Activated CD4-positive, alpha-beta memory T cell treated with anti-CD3 and anti-CD28 coated beads, Interleukin-2, amount 10 ng/mL, durations not matched to agents 7 days and 5 days (primary cell): ENCODE results near the gene MEP1B. TPM values are rescaled to one million over a fixed set of nuclear protein-coding genes. Genes with fewer than 3 reads are reported as not detected.

Source experiments
- CTCF ChIA-PET: fragments of 350-600 bp; sonication (Branson Sonifier 250); formaldehyde crosslinking; loops from one replicate; lab custom pipeline; 2021; ENCODE audit warnings: antibody characterized with exemption, inconsistent platforms; lab: Charles Lee
- POLR2A ChIA-PET: fragments of 350-600 bp; sonication (Branson Sonifier 250); formaldehyde crosslinking; loops from one replicate; lab custom pipeline; 2021; ENCODE audit warnings: antibody characterized with exemption; lab: Charles Lee
- DNase-seq: peaks from one replicate; pipeline ENCODE4 v3.0.0-alpha.2; 2020
- H3K27ac Mint-ChIP-seq: one replicate; pipeline ENCODE4 v1.8.0; 2021; ENCODE audit warnings: mild to moderate bottlenecking, mixed read lengths
- H3K27me3 Mint-ChIP-seq: one replicate; pipeline ENCODE4 v1.8.0; 2021; ENCODE audit warnings: mixed read lengths
- H3K36me3 Mint-ChIP-seq: one replicate; pipeline ENCODE4 v1.8.0; 2021; ENCODE audit warnings: low read depth, mixed read lengths
- H3K4me1 Mint-ChIP-seq: one replicate; pipeline ENCODE4 v1.8.0; 2021; ENCODE audit warnings: mixed read lengths
- H3K4me3 Mint-ChIP-seq: one replicate; pipeline ENCODE4 v1.8.0; 2021; ENCODE audit warnings: mild to moderate bottlenecking, mixed read lengths
- H3K9me3 Mint-ChIP-seq: one replicate; pipeline ENCODE4 v1.8.0; 2021; ENCODE audit warnings: mixed read lengths
- total RNA-seq, 2 experiments: library from RNA; stranded (reverse); gene quantifications; one replicate each; pipeline ENCODE4 v1.2.3, GENCODE V29; 2021

The MEP1B gene
- total RNA-seq, 2 experiments from 2014 or later = 0.13 TPM; not detected in 1

GRCh38 chr18:32258148-32258547 lies 68.3 kb downstream of the MEP1B start:
- POLR2A ChIA-PET = no interaction called here

GRCh38 chr18:32258558-32259204 lies 68.8 kb downstream of the MEP1B start:
- no peaks in the 10 kb centered on the region for H3K36me3 Mint-ChIP-seq
- DNase-seq = no peak
- H3K27me3 Mint-ChIP-seq = peaks cover 25% of the 10 kb centered on the region
- POLR2A ChIA-PET = no interaction called here
- H3K4me1 Mint-ChIP-seq = no peaks in the 10 kb centered on the region
- CTCF ChIA-PET = interaction anchor here (3.6 kb wide), 1 partner anchor 14 kb away, joined by 17 read pairs; no protein-coding TSS in a partner anchor
- H3K9me3 Mint-ChIP-seq = no peaks in the 10 kb centered on the region
- H3K4me3 Mint-ChIP-seq = no peak overlapping the region
- H3K27ac Mint-ChIP-seq = no peak overlapping the region

More at GRCh38 chr18:32258148-32258547, 68.3 kb downstream of the MEP1B start:
- no peaks in the 10 kb centered on the region for H3K36me3 Mint-ChIP-seq
- H3K27ac Mint-ChIP-seq = no peak overlapping the region
- no peaks in the 10 kb centered on the region for H3K9me3 Mint-ChIP-seq
- DNase-seq = no peak
- H3K4me1 Mint-ChIP-seq = no peaks in the 10 kb centered on the region
- H3K4me3 Mint-ChIP-seq = no peak overlapping the region
- H3K27me3 Mint-ChIP-seq = peaks cover 23% of the 10 kb centered on the region
- CTCF ChIA-PET = no interaction called here

- Mint-ChIP-seq H3K9me3 (no peaks in the 10 kb centered on the region), H3K27me3 (peaks cover 23% of the 10 kb centered on the region), H3K36me3 (no peaks in the 10 kb centered on the region), H3K4me3 (no peak overlapping the region), H3K27ac (no peak overlapping the region), H3K4me1 (no peaks in the 10 kb centered on the region)
- no peak for DNase-seq
- POLR2A ChIA-PET = no interaction called here
- CTCF ChIA-PET = interaction anchor here (3.6 kb wide), 1 partner anchor 13 kb away, joined by 17 read pairs; no protein-coding TSS in a partner anchor
These were observed 69.7 kb downstream of the MEP1B start for GRCh38 chr18:32259553-32259952.

GRCh38 chr18:32261003-32261402 lies 71.2 kb downstream of the MEP1B start:
- ChIA-PET CTCF (interaction anchor here (3.6 kb wide), 1 partner anchor 12 kb away, joined by 17 read pairs; no protein-coding TSS in a partner anchor), POLR2A (no interaction called here)
- H3K27me3 Mint-ChIP-seq = peaks cover 28% of the 10 kb centered on the region
- H3K4me3 Mint-ChIP-seq = no peak overlapping the region
- no peaks in the 10 kb centered on the region for H3K4me1 Mint-ChIP-seq
- H3K27ac Mint-ChIP-seq = no peak overlapping the region
- H3K9me3 Mint-ChIP-seq = no peaks in the 10 kb centered on the region
- DNase-seq = no peak
- H3K36me3 Mint-ChIP-seq = no peaks in the 10 kb centered on the region

GRCh38 chr18:32262092-32262491 lies 72.3 kb downstream of the MEP1B start:
- Mint-ChIP-seq H3K4me1 (no peaks in the 10 kb centered on the region), H3K27me3 (peaks cover 25% of the 10 kb centered on the region), H3K4me3 (no peak overlapping the region), H3K36me3 (no peaks in the 10 kb centered on the region), H3K27ac (no peak overlapping the region), H3K9me3 (no peaks in the 10 kb centered on the region)
- ChIA-PET CTCF (interaction anchor here (3.6 kb wide), 1 partner anchor 11 kb away, joined by 17 read pairs; no protein-coding TSS in a partner anchor), POLR2A (no interaction called here)
- no peak for DNase-seq

- CTCF ChIA-PET = no interaction called here
- H3K4me3 Mint-ChIP-seq = no peak overlapping the region
- H3K36me3 Mint-ChIP-seq = no peaks in the 10 kb centered on the region
- no peak for DNase-seq
- H3K27ac Mint-ChIP-seq = no peak overlapping the region
- no peaks in the 10 kb centered on the region for H3K4me1 Mint-ChIP-seq
- POLR2A ChIA-PET = no interaction called here
- no peaks in the 10 kb centered on the region for H3K9me3 Mint-ChIP-seq
- H3K27me3 Mint-ChIP-seq = peaks cover 11% of the 10 kb centered on the region
These were observed 74.6 kb downstream of the MEP1B start for GRCh38 chr18:32264401-32264800.

- DNase-seq = no peak
- CTCF ChIA-PET = no interaction called here
These were observed 77.6 kb downstream of the MEP1B start for GRCh38 chr18:32267463-32267862.

More at GRCh38 chr18:32267463-32267862, 77.6 kb downstream of the MEP1B start:
- POLR2A ChIA-PET = no interaction called here
- Mint-ChIP-seq H3K27ac (no peak overlapping the region), H3K4me3 (no peak overlapping the region), H3K9me3 (no peaks in the 10 kb centered on the region), H3K27me3 (peaks cover 8% of the 10 kb centered on the region), H3K4me1 (no peaks in the 10 kb centered on the region), H3K36me3 (no peaks in the 10 kb centered on the region)

Other genes starting within 250 kb of the MEP1B start
- gene TRAPPC8, start 246.9 kb upstream of the MEP1B start, total RNA-seq = 10 to 100 TPM; 40.1 to 42.7 TPM
- 10 to 100 TPM; 43.8 to 48.4 TPM for gene RNF125, start 171.2 kb upstream of the MEP1B start, total RNA-seq
- gene RNF138, start 98.2 kb upstream of the MEP1B start, total RNA-seq = 10 to 100 TPM; 64.6 to 67.0 TPM